Head of caudate nucleus (tissue), 42 donors: Measurements from ENCODE around the gene PRCP.
"Not testable (repeated sequence)": the region's sequence is repeated elsewhere in the genome, so short reads cannot be mapped to it uniquely, and the experiment has no call there.

Source experiments
- DNase-seq, 42 donors: peaks; one replicate each; pipeline versions ENCODE4 v3.0.0 to v3.0.0-alpha.2; 2020 to 2021; ENCODE audit warnings: mixed read lengths in 7 of 42
- intact Hi-C: fragments of 100-400 bp; cut with DNase I; formaldehyde crosslinking; loops from one replicate; pipeline ENCODE4 v1.15.0; 2022

The PRCP gene

DNA sequence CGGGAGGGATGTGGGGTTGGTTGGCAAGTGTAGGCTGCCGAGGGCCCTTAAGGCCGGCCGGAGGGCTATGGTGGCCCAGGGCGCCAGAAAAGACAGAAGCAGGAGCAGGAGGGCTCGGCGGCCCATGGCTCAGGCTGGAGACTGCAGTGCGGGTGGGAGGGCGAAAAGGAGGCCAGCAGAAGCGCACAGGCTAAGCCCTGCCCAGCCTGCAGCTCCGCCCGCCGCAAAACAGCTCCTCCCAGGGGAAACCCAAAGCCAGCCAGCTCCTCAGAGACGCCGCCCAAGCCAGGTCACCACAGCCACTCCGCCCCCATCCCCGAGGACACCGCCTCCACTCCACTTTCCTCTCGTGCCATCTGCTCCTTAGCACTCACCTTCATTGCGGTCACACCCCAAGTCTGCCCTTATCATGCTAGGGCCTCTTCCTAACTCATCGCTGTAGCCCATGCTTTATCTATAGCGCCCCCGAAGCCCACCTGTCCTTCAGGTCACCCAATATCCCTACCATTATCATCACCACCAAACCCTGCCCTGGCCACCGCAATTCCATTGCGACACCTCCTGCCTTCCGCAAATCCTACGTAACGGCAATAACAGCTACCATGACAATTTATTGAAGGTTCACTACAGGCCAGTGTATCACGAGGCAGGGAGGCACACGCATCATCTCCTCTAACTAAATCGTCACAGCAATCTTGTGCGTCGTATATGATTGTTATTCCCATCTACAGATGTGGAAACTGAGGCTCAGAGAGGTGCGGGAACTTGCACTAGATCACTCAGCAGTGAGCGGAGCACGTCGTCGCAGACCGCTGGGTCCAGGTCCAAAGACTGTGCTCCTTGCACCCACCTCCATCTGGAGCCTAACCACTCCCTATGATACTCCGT is at the start of gene PRCP:
Gene PRCP, minus strand, starts transcription at position 154 of the 888 bp plus-strand sequence. Its CDS starts 28 bp downstream, at position 126.
- DNase-seq: peak; percentile 68 to 96 (median 90)
- intact Hi-C loops: loop anchor here (10.0 kb wide), 4 partner anchors 174 to 384 kb away; partner anchors contain the start of genes ANKRD42, CCDC90B, PCF11 and RAB30

- intact Hi-C loops: no loop called here
- DNase-seq: no peak
Observed at GRCh38 chr11:82949352-82949751, 49.1 kb upstream of the PRCP start.

GRCh38 chr11:82945682-82946081 is 45.5 kb upstream of the PRCP start:
- intact Hi-C loops: no loop called here
- DNase-seq: no peak

DNA sequence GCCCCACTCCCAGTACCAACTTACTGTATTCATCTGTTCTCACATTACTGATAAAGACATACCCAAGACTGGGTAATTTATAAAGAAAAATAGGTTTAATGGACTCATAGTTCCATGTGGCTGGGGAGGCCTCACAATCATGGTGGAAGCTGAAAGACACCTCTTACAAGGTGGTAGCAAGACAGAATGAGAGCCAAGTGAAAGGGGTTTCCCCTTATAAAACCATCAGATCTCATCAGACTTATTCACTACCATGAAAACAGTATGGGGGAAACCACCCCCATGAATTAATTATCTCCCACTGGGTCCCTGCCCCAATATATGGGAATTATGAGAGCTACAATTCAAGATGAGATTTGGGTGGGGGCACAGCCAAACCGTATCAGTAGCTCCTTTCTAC is 44.8 kb upstream of the PRCP start:
- DNase-seq, intact Hi-C loops: not testable (repeated sequence)

- intact Hi-C loops: no loop called here
- DNase-seq: no peak
Observed at GRCh38 chr11:82944198-82944597, 44.0 kb upstream of the PRCP start.

- intact Hi-C loops, DNase-seq: not testable (repeated sequence)
Observed at GRCh38 chr11:82943430-82943829, 43.2 kb upstream of the PRCP start.

DNA sequence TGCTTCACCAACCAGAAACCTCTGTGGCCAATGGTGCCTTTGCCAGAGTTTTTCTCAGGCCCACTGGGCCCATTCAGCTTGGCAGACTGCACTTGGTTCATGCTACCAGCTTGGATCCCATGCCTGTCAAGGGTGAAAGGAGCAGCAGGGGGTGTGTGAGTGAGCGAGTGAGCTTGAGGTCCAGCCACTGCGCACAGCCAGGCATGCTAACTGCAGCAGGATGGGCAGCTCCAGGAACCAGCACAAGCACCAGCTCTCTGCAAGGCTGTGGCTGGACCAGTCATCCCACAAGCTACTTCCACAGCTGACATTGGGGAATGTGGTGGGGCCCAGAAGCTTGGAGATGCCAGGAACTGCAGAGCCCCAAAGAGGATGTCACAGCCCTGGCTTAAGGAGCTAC is 42.1 kb upstream of the PRCP start:
- intact Hi-C loops: no loop called here
- DNase-seq: no peak

GRCh38 chr11:82939456-82939855 is 39.2 kb upstream of the PRCP start:
- intact Hi-C loops: no loop called here
- no peak for DNase-seq

DNA sequence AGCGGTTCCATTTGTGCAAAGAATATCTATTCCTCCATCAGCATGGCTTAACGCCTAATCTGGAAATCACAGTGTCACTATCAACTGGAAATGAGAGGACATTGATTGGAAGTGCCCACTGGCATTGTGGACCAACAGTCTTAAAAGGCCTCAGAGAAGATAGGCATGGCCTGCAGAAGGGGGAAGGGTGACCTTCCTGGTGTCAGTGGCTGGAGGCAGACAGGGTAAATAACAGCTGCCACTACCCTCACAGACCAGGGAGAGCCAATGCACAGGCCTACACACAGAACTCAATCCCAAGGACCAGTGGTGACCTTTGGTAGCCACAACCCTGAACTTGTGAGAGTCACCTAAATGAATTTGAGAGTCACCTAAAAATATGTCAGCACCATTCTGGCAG is 37.3 kb upstream of the PRCP start:
- intact Hi-C loops: no loop called here

DNA sequence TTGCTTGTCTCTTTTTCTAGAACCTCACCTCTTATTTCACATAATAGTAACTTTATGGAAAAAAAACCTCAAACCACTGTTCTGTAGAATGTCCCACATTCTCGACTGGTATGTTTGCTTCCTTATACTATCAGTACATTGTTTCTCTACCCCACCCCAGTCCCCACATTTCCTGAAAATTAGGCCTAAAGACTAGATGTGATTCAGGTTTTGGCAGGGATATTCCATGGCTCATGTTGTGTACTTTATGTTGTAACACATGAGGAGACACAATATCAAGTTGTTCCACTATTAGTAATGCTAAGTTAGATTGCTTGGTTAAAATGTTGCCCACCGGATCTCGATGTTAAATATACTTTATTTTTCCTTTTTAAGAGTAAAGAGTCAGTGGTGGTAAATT is 36.0 kb upstream of the PRCP start:
- intact Hi-C loops: no loop called here
- no peak for DNase-seq

More for the DNA sequence above, 37.3 kb upstream of the PRCP start:
- DNase-seq: no peak

DNA sequence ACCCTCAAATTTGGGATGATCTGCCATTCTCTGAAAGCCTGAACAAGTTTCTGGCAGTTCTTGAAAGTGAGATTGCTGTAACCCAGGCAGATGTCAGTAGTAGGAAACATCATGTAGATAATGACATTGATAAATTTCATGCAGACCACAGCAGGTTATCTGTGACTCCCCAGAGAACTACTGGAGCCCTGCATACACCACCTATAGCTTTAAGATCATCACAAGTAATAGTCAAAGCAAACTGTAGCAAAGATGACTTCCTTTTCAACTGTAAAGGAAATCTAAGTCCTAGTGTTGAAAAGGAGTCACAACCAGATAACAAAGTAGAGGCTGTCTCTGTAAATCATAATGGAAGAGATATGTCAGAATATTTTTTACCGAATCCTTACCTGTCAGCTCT is 32.3 kb upstream of the PRCP start:
- no peak for DNase-seq
- intact Hi-C loops: no loop called here

- DNase-seq: no peak
- intact Hi-C loops: no loop called here
Observed at GRCh38 chr11:82930734-82931133, 30.5 kb upstream of the PRCP start.

DNA sequence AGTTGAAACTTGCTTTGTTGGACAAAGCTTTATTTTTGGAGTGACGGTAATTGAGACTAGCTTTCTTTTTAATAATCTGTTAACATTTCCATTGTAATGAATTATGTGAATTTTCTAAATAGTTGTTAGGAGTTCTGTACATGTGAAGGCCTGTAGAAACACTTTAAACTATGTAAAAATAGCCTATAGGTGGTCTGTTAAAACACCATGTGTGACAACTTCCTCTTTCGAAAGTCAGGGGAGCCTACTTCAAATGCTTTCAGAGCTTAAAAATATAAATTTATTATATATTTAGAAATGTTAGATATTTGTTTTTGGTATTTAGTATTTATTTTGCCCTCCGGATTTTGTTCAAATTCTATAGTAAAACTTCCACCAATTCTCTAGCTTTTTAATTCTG is 30.0 kb upstream of the PRCP start:
- intact Hi-C loops: no loop called here
- no peak for DNase-seq

GRCh38 chr11:82929121-82929520 is 28.9 kb upstream of the PRCP start:
- DNase-seq: no peak
- intact Hi-C loops: no loop called here

GRCh38 chr11:82927264-82927880 is 27.1 kb upstream of the PRCP start:
- intact Hi-C loops: no loop called here
- DNase-seq: peak in 13 of 42 donors; percentile 7 to 62 (median 28)

GRCh38 chr11:82924522-82925224 is 24.4 kb upstream of the PRCP start:
- intact Hi-C loops: no loop called here
- no peak for DNase-seq

DNA sequence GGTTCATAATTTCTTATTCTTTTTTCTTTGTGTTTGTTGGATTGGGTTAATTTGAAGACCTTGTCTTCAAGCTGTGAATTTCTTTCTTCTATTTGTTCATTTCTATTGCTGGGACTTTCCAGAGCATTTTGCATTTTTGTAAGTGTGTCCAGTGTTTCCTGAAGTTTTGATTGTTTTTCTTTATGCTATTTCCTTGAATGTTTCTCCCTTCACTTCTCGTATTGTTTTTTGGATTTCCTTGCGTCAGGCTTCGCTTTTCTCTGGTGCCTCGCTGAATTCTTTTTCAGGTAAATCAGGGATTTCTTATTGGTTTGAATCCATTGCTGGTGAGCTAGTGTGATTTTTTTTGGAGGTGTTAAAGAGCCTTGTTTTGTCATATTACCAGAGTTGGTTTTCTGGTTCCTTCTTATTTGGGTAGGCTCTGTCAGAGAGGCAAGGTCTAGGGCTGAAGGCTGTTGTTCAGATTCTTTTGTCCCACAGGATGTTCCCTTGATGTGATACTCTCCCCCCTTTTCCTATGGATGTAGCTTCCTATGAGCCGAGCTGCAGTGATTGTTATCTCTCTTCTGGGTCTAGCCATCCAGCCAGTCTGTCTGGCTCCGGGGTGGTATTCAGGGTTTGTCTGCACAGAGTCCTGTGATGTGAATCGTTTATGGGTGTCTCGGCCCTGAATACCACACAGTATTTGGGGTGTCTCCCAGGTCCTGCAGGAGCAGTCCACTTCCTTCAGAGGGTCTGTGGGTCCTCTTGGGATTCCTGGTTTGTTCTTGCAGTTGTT is 22.4 kb upstream of the PRCP start:
- DNase-seq, intact Hi-C loops: not testable (repeated sequence)

DNA sequence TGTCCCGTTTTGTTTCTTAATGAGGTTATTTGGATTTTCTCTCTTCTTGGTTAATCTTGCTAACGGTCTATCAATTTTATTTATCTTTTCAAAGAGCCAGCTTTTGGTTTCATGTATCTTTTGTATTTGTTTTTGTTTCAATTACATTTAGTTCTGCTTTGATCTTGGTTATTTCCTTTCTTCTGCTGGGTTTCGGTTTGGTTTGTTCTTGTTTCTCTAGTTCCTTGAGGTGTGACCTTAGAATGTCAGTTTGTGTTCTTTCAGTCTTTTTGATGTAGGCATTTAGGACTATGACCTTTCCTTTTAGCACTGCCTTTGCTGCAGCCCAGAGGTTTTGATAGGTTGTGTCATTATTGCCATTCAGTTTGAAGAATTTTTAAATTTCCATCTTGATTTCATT is 20.0 kb upstream of the PRCP start:
- intact Hi-C loops, DNase-seq: not testable (repeated sequence)

DNA sequence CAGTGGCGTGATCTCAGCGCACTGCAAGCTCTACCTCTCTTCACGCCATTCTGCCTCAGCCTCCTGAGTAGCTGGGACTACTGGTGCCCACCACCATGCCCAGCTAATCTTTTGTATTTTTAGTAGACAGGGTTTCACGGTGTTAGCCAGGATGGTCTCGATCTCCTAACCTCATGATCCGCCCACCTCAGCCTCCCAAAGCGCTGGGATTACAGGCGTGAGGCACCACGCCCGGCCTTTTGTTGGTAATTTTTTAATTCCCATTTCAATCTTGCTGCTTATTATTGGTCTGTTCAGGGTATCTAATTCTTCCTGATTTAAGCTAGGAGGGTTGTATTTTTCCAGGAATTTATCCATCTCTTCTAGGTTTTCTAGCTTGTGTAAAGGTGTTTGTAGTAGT is 19.6 kb upstream of the PRCP start:
- DNase-seq, intact Hi-C loops: not testable (repeated sequence)
